ENCODE data around the gene CCDC102A. TPM values are rescaled to one million over a fixed set of nuclear protein-coding genes. Genes with fewer than 3 reads are reported as not detected.
"Not testable (repeated sequence)": the region's sequence is repeated elsewhere in the genome, so short reads cannot be mapped to it uniquely, and the experiment has no call there.

The CCDC102A gene
- 7.7 TPM for polyA plus RNA-seq (2012; ENCODE audit: insufficient read depth, insufficient read length)

DNA sequence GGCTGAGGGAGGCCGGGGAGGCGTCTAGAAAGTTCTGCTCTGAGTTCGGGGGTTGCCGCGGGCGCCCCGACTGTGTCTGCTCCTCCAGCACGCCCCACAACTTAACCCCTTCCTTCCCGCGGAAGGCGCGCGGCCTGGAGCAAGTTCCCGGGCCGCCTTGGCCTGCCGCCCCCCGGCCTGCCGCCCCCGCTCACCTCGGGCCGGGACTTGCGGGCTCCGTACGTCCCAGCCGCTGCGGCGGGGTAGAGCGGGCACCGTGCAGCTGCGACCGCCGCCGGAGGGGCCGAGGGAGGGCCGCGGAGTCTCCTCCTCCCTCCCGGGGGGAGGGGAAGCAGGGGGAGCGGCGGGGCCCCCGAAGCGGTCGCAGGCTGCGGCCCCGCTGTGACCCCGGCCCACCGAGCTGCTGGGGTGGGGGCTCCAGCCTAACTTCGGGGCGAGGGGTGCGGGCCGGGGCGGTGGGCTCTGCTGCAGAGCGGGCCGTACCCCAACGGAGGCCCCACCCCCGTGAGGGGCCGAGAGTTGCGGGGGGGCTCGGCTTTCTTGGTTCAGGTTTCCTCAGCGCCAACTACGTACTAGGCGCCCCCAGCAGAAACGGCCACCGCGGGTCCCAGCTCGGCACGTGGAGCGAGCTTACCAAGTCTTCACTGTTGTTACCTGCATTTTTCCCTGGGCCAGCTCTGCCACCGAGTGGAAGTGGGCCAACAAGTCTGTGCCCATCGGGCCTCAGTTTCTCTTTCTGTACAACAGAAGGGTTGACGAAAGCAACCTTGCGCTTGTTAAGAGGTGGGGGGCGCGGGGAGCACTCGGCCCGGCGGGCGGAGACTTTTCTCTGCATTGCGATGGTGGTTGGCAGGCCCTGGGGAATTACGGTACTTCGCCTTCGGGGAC, at the start of gene CCDC102A:
CCDC102A (minus strand) TSS at position 266 of the 888 bp plus-strand sequence. CDS start 7,394 bp downstream, outside the sequence.
- DNase-seq (ENCODE audit: low read depth, low spot score) = no peak
- H3K4me3 ChIP-seq (ENCODE audit: low read length) = peak within 1 kb of the TSS; percentile 66

DNA sequence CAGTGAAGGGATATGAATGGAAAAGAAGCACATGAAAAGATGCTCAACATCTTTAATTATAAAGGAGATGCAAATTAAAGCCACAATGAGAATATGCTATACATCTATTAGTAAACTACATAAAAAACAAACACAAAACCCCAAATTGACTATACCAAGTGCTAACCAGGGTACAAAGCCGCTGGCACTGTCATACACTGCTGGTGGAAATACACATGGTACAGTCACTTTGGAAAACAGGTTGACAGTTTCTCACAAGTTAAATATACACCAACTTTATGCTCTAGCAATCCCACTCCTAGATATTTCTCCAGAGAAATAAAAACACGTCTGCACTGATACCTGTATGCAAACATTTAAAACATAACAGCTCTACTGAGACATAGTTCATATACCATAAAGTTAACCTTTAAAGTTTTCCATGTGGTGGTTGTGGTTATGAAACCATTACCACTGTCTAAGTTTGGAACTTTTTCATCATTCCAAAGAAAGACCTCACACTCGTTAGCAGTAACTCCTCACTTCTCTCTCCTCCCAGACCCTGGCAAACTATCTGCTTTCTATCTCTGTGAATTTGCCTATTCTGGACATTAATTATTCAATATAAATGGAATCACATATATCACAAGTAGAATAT, 48.8 kb upstream of the CCDC102A start:
- no peak overlapping the region for H3K4me3 ChIP-seq (ENCODE audit: low read length)
- DNase-seq (ENCODE audit: low read depth, low spot score) = no peak

DNA sequence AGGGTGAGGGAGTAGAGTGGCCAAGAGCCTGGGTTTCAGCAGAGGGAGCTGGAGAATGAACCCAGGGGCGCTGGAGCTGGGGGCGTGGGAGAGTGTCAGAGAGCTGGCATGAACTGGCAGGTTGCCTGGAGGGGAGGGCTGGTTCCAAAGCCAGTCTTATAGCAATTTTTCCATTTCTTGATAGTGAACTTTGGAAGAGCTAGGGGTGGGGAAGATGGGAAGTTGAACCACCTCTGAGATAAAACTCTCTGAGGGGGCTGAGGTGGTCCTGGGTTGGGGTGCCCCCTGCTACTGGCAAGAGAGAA, 42.9 kb upstream of the CCDC102A start:
- no peak overlapping the region for H3K4me3 ChIP-seq (ENCODE audit: low read length)
- DNase-seq (ENCODE audit: low read depth, low spot score) = no peak

DNA sequence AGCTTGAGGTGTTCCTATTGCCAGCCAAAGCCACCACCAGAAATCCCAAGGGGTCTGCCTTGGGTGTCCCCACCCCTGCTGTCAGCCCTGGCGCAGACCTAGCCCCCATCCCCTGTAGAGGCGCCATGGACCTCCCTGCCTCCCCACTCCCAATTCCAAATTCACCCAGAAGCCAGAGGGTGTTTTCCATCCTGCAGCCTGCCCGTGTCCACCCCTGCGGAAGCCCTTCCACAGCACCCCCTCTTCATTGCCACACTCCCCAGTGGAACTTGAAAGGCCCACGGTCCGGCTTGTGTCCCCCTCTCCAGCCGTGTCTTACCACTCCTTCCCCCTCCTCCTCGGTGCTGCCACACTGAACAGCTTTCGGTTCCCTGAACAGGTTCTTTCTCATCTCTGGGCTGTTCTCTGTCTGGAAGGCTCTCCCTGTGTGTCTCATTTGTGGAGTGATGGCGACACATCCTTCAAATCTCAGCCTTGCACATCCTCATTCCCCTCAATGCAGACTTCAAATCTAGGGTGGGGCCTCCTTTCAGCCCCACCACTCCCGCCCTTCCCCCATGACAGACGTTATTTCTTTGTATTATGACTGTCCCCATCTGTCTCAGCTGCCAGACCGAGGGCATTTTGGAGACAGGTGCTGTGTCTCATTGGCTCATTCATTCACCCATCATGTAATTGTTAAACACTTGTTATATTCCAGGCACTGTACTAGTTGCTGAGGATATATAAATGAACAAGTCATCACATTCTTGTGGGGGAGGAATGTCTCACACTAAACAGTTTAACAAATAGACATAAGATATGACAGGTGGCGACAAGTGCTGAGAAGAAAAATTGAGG, 42.4 kb upstream of the CCDC102A start:
- H3K4me3 ChIP-seq (ENCODE audit: low read length) = no peak overlapping the region
- no peak for DNase-seq (ENCODE audit: low read depth, low spot score)

DNA sequence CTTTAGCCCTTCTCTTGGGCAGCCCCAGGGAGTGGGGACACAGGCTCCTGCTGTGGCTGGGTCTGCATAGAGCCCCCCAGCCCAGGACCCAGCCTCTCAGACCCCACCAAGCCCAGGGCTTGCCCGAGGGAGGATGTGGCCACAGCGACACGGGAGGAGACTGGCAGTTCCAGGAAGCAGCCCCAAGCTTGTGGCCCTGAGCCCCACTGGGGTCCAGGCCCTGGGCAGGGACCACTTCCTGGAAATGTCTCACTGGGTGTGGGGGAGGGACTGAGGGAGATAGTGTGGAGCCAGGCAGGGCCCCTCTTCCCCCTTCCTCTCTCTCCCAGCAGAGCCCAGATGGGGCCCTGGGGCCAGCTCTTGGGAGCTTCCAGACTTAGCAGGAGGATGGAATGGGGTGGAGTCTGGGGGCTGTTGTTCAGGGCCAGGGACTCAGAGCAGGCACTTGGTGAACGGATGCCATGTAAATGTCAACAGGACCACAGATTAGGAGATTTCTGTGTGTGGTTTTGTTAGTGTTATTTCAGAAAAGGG, 41.4 kb upstream of the CCDC102A start:
- DNase-seq (ENCODE audit: low read depth, low spot score) = peak; percentile 52
- no peak overlapping the region for H3K4me3 ChIP-seq (ENCODE audit: low read length)

DNA sequence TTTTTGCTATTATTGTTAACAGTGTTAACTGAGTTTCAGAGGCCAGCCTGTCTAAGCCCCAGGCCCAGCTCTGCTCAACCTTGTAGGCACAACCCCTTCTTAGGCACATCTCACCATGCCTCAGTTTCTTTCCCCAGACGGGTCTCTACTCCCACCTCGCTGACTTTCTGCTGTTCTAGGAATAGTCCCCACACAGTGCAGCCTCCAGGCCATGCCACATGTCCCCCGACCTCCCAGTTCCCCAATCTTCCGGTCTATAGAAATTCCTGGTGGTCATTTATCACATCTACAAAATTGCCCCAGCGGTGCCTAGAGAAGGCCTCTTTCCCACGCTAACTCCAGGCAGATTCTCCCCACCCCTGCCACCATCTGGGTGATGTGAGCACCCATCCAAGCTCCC, 40.8 kb upstream of the CCDC102A start:
- no peak for DNase-seq (ENCODE audit: low read depth, low spot score)
- H3K4me3 ChIP-seq (ENCODE audit: low read length) = no peak overlapping the region

DNA sequence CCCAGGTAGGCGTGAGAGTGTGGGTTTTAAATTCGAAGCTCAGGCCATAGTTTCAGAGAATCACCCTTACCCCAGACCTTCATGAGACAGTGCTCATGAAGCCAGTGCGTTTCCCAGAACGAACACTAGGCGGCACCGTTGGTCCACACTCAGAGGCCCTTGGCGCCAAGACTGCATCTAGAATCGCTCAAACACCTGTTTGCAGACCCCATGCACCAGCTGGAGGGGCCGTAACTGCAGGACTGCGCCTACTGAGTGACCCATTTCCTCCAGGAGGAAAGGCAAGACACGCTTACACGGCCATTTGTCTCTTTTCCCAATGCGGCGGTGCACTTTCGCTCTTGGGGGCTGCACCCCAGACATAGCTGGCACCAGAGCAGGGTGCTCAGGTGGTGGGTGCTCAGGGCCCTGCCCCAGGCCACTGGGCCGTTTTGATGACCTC, 40.1 kb upstream of the CCDC102A start:
- peak; percentile 72 for DNase-seq (ENCODE audit: low read depth, low spot score)
- no peak overlapping the region for H3K4me3 ChIP-seq (ENCODE audit: low read length)

DNA sequence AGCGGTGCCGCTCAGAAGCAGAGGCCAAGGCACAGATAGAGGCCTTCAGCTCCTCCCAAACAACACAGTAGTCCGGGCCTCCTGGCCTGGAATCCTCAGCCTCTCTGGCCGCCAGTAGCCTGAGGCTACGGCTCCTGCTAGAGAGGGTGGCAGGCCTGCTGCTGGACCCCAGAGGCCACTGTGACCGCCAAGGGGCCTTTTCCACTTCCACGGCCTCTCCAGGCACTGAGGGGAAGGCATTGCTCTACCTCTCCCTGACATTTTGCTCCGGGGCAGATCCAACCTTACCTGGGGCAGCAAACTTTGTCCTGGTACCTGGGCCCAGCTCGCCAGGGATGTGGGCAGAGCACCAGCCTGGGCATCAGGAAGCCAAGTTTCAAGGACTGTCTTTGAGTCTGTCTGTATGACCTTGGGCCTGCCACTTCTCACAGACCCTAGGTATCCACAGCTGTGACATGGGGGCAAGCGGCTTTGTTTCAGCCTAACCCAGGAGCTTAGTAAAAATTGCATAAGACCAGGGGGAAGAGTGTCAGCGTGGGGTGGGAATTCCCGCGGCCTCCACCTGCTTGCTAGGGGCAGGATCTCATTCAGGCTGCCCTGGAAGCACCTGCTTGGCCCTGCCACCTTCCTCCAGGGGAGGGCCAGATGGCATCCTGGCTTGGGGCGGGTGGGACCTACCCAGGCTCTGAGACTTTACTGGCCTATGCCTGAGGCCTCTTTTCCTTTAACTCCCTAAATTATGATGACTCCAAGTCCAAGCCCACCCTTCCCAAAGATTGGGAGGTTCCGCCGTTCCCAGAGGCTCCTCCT, 39.3 kb upstream of the CCDC102A start:
- H3K4me3 ChIP-seq (ENCODE audit: low read length) = no peak overlapping the region
- no peak for DNase-seq (ENCODE audit: low read depth, low spot score)

DNA sequence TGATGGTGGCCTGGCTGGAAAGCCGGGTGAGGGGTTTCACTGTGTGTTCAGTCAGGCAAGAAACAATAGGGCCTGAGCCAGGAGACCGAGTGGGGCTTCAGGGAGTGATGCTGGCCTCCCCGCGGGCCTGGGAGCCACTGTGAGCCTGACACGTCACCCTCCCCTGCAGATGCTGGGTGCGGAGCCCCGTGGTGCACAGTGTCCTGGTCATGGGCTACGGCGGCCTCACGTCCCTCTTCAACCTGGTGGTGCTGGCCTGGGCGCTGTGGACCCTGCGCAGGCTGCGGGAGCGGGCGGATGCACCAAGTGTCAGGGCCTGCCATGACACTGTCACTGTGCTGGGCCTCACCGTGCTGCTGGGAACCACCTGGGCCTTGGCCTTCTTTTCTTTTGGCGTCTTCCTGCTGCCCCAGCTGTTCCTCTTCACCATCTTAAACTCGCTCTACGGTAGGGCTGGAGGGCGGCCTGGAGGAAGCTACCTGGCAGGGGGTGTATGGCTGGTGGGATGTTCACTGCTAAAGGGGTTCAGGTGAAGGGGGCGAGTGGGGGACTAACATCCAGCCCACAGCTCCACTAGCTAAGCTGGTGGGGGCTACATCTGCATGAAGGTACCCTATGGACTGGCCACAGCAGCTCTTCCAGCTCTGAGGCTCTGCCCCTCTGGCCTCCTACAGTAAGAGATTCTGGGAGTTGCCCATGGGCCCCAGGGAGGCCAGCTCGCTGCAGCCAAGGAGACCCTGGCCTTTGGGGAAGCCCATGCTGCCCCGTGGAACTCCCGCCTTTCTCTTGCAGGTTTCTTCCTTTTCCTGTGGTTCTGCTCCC, 38.5 kb upstream of the CCDC102A start:
- no peak overlapping the region for H3K4me3 ChIP-seq (ENCODE audit: low read length)
- no peak for DNase-seq (ENCODE audit: low read depth, low spot score)

DNA sequence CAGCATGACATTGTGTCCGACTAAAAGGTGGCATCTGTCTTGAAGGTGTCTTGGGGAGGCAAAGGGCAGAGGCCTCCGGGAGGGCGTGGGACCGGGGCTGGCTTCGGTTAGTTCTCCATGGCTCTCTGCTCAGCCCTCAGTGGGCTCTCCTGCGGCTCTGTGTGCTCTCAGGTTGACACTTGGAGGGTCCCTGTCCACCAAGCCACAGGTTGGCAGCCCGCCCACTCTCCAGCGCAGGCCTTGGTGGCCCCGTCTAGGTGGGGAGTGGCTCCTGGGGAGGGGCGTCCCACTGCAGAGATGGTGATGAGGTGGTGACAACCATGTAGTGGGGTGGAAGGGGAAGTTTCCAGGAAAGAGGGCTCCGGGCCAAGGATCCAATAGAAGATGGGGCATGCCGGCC, 37.7 kb upstream of the CCDC102A start:
- no peak for DNase-seq (ENCODE audit: low read depth, low spot score)
- H3K4me3 ChIP-seq (ENCODE audit: low read length) = no peak overlapping the region

DNA sequence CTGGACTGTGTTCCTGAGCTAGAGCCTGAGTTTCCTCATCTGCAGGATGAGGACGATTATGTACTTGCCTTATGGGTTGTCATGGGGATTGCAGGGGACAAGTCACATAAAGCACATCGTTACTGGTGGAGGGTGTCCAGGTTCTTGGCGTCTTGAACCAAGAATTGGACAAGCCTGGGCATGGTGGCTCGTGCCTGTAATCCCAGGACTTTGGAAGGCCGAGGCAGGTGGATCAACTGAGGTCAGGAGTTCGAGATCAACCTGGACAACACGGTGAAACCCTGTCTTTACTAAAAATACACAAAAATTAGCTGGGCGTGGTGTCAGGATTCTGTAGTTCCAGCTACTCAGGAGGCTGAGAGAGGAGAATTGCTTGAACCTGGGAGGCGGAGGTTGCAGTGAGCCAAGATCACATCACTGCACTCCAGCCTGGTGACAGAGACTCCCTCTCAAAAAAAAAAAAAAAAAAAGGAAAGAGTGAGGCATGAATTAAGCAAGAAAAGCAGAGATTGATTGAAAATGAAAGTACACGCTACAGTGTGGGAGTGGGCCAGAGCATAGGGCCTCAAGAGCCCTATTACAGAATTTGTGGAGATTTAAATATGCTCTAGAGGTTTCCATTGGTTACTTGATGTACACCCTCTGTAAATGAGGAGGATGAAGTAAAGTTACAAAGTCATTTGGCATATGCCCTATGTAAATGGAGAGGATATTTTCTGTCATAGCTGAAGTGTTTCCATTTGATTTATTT, 36.8 kb upstream of the CCDC102A start:
- no peak for DNase-seq (ENCODE audit: low read depth, low spot score)
- H3K4me3 ChIP-seq (ENCODE audit: low read length) = no peak overlapping the region

DNA sequence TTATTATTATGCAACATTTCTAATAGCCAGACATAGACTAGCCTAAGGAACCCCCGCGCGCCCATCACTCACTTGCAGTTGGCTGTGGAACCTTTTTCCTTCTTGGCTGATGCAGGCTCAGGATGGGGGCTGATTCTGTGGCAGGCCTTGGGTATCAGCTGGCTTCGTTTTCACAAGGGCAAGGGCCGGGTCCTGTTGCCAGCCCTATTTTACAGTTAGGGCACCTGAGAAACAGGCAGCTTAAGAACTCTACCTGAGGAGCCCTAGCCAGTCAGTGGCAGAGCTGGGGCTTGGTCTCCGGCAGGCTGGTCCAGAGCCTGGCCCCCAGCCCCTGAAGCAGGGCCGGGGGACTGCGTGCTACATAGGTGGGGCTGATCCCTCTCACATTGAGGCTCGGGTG, 34.7 kb upstream of the CCDC102A start:
- no peak for DNase-seq (ENCODE audit: low read depth, low spot score)
- no peak overlapping the region for H3K4me3 ChIP-seq (ENCODE audit: low read length)

DNA sequence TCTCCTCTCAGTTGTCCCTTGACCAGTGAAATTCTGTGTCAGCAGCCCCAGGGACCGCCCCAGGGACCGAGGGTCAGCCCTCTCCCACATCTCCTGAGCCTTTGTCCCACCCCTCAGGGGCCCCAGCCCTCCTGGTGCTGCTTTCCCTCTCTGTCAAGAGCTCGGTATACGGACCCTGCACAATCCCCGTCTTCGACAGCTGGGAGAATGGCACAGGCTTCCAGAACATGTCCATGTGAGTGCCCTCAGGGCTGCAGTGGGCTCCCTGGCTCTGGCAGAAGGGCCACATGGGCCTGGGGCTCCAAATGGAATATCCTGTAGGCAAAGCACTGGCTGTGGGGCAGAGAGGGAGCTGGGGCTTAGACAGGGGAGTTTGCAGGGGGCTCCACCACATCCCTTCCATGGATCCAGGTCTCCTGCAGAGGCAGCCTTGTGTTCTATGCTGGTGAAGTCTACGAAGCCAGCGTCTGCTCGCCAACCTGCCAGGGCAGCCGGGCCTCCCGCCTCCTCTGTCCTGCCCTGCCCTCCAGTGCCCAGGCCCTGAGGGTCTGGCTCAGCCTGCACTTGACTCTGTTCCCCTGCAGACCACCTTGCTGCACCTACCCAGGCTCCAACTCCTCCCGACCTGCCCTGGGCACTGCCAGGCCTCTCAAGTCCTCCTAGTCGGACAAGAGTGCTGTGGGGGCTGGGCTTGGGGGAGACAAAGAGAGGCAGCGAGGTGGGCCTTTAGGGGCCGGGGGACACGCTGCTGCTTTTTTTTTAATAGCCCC, 34.1 kb upstream of the CCDC102A start:
- H3K4me3 ChIP-seq (ENCODE audit: low read length) = no peak overlapping the region
- no peak for DNase-seq (ENCODE audit: low read depth, low spot score)

DNA sequence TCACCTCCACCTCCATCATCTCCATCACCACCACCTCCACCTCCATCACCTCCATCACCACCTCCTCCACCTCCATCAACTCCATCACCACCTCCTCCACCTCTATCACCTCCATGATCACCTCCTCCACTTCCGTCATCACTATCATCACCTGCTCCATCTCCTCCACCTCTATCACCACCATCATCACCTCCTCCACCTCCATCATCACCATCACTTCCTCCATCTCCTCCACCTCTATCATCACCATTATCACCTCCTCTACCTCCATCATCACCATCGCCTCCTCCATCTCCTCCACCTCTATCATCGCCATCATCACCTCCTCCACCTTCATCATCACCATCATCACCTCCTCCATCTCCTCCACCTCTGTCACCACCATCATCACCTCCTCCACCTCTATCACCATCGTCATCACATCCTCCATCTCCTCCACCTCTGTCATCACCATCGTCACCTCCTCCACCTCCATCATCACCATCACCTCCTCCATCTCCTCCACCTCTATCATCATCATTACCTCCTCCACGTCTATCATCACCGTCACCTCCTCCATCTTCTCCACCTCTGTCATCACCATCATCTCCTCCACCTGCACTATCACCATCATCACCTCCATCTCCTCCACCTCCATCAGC, 33.1 kb upstream of the CCDC102A start:
- no peak overlapping the region for H3K4me3 ChIP-seq (ENCODE audit: low read length)
- no peak for DNase-seq (ENCODE audit: low read depth, low spot score)

DNA sequence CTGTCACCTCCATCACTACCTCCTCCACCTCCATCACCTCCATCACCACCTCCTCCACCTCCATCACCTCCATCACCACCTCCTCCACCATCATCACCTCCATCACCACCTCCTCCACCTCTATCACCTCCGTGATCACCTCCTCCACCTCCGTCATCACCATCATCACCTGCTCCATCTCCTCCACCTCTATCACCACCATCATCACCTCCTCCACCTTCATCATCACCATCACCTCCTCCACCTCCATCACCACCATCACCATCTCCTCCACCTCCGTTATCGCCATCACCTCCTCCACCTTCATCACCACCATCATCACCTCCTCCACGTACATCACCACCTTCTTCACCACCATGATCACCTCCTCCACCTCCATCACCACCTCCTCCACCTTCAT, 32.4 kb upstream of the CCDC102A start:
- not testable (repeated sequence) for DNase-seq (ENCODE audit: low read depth, low spot score); H3K4me3 ChIP-seq (ENCODE audit: low read length)

DNA sequence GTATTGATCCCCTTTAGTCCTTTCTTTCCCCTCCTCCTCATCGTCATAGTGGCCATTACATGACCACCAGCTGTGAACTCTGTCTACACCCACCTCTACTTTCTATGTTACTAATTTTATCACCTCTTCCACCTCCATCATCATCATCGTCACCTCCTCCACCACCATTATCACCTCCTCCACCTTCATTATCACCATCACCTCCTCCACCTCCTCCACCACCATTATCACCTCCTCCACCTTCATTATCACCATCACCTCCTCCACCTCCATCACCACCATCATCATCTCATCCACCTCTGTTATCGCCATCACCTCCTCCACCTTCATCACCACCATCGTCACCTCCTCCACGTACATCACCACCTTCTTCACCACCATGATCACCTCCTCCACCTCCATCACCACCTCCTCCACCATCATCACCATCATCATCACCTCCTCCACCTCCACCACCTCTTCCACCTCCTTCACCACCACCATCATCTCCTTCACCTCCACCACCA, 31.9 kb upstream of the CCDC102A start:
- no peak for DNase-seq (ENCODE audit: low read depth, low spot score)
- no peak overlapping the region for H3K4me3 ChIP-seq (ENCODE audit: low read length)

All from Jurkat, Clone E6-1 (cell line).